ENCODE measurements around the gene FAM184B.

GRCh38 chr4:17616283-17616682, 165.1 kb downstream of the FAM184B start:
- TF ChIP-seq CTCF (IDR thresholded peaks at IDR 0.05): no peak
- no peak for TF ChIP-seq POLR2A (IDR thresholded peaks at IDR 0.05)
